ENCODE results near the gene HES6.

- no peak for TF ChIP-seq CTCF (IDR thresholded peaks at IDR 0.05)
- TF ChIP-seq POLR2A (IDR thresholded peaks at IDR 0.05): no peak
Observed at GRCh38 chr2:238264072-238264460, 24.2 kb upstream of the HES6 start.
